ENCODE data around the gene PFN3.

Gene PFN3

DNA sequence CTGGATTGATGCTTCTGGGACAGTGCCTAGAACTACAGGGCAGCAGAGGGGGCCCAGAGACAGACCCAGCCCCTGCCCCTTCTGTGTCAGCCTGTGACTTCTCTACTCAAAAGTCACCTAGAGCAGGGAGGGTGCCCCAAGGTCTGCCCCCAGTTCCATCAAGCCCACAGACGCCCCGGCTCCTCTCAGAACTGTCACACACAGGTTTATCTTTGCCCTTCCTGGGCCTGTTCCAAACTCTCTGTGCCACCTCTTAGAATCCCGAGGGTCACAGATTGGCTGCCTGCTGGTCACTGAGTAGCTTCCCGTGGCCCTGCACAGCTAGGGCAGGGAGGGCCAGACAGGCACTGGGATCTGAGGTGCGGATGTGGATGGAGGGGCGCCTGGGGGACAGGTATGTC, 41.0 kb downstream of the PFN3 start:
- DNase-seq: no peak

DNA sequence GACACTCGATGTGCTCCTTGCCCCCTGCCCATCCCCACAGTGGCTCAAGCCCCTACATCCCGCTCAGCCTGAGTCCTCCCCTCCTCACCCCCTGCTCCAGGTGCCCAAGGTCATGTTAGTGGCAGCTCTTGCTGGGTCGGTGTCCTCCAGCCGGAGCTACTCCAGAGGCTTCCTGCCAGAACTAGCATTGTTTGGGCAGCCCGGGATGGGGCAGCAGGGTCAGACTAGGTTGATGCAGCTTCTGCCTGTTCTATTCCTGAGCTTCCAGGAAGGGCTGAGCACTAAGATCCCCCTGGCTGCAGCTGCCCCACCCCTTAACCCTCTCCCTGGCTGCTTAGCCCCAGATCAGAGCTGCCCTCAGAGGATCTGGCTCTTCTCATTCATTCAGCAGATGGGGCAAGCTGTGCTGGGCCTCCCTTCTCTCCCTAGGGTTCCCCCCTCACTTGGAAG, 42.1 kb downstream of the PFN3 start:
- no peak for DNase-seq

DNA sequence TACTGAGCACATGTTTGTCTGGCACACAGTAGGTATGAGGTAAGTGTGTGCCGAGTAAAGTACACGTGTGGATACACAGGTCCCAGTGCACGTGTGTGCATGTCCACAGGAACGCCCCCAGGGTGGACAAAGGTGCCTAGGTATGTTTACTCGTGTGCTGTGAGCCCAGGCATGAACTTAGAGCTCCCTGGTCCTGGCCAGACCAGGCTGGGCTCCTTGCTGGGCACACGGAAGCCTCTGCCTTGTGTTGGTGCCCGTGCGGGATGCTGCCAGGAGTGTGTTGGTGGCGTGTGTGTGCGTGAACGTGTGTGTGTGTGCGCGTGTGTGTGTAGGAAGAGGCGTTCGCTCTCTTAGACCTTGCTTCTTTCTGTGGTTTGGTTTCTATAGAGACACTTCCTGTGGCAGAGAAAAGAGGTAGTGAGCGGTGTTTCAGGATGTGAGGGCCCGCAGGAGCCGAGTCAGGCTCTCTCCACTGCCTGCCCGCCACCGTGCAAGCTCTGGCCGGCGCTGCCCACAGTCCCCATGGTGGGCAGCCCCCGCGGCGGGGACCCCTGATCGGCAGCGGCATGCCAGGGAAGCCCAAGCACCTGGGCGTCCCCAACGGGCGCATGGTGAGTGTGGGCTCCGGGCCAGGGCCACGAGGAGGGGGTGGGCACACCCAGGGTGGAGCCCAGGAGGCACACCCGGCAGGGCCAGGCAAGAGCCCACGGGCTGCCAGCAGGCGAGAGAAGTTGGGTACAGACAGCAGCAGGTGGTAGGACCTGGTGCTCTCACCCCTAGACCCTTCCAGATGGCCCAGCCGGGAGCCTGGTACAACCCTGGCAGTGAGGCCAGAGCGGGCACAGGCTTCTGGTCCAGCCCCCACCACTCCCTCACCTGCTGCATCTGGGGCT, 42.8 kb downstream of the PFN3 start, which contains the start of gene RGS14:
Gene RGS14, plus strand, starts transcription at position 466 of the 893 bp plus-strand sequence. Its CDS starts 101 bp downstream, at position 567.
- peak; percentile 91 for DNase-seq

DNA sequence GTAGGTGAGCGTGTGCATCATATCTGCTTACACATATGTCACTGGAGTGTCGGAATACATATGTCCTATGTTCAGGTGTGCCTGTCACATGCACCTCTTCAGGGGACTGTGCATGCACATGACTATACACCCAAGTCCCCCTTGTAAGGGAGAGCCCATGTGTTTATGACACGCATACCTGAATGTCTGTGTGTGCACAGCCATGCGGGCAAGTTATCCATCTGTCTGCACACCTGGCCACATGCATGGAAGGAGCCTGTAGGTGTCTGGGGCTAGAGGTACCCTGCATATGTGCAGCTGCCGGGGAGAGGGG, 43.4 kb downstream of the PFN3 start:
- DNase-seq: no peak

DNA sequence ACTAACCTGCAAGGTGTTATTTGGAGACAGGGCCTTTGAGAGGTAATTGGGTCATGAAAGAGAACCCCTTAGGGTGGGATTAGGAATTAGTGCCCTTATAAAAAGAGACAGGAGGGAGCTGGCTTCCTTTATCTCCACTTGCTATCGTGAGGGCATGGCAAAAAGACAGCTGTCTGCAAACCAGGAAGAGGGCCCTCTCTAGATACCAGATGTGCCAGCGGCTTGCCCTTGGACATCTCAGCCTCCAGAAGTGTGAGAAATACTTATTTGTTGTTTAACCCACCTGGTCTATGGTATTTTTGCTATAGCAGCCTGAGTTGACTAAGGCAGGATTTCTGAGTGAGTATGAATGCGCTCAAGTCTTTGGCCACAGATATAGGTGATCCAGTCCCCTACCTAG, 43.7 kb downstream of the PFN3 start:
- no peak for DNase-seq

DNA sequence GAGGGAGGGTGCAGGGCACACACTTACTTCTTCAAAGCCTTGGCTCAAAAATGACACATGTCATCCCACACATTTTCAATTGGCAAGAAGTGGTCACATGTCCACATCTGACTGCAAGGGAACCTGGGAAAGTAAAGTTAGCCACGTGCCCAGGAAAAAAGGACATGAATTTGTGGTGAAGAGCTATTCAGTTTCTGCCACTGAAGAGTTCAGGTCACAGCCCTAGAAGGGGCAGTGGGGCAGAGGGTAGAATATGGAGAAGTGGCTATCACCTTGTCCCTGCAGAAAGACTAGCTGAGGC, 44.6 kb downstream of the PFN3 start:
- DNase-seq: no peak

DNA sequence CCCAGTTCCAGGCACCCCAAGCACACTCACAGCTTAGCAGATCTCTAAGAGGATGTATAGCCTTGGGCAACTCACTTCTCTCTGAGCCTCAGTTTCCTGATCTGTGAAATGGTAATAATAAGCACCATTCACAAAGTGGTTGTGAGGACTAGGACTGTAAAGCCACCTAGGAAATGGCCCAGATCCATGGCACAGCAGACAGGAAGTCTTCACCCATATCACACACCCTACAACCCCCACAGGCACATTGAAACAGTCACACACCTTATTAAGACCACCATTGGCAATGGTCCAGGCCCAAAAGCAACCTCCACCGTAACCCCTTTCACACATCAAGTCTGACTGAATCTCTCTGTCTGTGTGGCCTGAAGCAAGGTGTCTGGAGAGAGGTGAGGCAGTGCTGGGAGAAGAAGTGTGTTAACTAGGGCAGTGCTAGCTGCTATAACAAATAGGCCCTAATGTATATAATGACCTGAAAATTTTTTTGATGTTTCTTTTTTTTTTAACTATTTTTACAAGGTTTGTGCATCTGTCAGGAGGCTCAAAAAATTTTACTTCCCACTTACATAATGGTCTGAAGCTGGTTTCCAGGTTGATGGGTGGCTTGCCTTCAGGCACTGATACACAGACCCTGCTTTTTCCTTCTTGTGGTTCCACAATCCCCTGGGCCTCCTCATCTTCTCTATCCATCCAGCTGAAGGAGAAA, 45.1 kb downstream of the PFN3 start:
- no peak for DNase-seq

DNA sequence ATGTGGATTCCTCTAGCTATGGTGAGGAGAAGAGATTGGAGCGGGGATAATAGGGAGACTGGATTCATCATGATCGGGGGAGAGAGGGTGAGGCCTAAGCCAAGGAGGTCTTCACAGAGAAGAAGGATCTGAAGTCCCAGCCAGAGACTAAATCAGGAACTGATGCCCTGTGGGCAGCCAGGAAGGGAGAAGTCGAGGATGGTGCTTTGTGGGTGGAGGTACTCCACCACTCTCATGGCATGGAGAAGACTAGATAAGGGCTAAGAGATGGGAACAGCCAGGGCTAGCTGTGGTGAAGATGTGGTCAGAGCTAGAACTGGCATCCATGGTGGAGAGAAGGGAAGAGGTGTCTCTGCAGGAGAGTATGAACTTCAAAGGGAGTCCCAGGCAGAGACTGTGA, 45.8 kb downstream of the PFN3 start:
- DNase-seq: no peak

DNA sequence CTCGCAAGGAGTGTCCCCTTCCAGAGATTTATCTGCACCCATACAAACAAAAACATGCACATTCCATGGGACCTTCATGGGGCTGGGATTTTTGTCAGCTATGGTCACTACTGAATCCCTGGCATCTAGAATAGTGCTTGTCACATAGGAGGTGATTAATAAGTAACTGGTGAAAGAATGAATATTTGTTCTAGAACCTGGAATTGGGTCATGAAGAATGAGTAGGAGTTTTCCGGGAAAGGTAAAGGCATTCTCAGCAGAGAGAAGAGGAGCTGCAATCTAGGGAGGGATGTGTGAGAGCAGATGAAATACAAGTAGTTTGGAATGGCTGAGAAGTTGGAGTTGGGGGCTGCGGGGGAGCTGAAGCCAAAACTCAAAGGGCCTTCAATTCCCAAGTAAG, 46.2 kb downstream of the PFN3 start:
- no peak for DNase-seq

DNA sequence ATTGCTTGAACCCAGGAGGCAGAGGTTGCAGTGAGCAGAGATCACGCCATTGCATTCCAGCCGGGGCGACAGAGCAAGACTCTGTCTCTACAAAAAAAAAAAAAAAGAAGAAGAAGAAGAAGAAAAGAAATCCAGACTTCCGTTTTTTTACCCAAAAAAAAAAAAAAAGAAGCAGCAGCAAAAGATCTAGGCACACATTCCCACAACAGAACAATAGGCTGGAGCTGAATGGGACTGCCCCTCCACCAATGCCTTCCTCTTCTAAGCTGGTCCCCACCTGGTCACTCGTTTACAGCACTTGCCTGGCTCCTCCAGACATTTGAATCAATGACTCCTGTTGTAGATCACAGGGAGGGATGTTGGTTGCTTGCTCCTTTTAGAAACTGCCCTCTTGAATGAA, 47.4 kb downstream of the PFN3 start:
- no peak for DNase-seq

DNA sequence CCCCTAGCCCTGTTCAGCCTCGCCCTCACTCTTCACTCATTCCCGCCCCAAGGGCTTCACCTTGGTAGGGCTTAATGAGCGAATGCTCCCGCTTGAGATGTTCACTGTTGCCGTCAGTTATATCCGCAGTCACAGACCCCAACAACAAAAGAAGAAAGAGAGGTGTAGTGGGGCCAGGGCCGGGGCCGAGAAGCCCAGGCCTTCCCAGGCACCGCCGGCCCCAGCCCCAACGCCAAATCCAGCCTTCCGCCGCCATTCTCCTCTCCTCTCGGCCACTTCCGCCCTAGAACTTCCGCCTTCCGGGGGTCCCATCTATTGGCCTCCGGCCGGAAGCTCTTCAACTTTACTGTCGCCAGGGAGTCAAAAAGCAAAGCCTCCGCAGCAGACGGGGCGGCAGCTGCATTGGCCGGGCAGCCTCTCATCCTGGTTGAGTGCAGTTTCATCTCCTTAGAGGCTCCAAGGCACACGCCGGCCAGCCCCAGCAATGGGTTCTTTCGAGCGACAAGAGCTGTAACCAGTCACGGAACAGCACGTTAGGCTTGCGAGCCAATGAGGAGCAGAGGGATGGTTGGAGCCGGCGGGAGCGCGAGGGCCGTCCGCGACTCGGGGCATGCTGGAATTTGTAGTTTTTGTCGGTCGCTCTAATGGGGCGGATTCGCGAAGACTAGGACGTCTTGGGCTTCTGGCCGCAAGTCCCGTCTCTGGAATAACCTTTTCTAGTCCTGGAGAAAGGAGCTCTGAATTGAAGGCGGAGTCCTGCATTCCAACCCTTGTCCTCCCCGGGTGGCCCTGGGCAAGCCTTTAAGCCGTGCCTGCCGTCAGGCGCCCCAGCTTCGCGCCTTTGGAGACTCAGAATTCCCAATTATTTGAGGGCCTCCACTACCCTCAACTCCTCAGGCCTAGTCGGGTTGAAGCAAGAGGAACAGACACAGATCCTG, 48.8 kb downstream of the PFN3 start, which contains the start of gene LMAN2:
Gene LMAN2, minus strand, starts transcription at position 277 of the 938 bp plus-strand sequence. Its CDS starts 21 bp downstream, at position 256.
- DNase-seq: peak; percentile 96

DNA sequence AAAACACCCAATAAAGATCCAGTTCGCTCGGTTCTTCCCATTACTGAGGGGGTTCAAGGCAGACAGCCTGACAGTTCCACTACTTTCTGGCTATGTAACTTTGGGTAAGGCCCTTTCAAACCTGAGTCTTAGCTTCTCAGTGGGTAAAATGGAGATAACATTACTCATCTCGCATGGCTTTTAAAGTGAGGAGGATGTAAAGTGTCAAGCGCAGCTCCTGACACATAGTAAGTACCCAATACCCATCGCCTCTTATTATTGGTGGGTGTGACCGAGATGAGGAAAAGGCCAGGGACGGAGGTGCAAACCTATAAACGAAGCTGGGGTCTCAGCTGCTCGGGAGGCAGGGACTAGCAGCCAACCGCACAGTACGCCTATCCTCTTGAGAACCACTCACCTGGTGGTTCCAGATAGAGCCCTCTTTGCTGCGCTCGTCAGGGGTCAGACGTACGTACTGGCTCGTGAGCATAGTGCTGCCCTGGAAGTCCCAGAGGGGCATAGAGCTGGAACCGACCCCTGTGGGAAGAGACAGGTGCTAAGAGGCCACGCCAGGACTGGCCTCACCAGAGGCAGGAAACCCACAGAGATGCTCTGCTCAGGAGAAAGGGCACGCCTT, 49.6 kb downstream of the PFN3 start:
- no peak for DNase-seq

All from activated CD4-positive, alpha-beta T cell treated with anti-CD3 and anti-CD28 coated beads, Interleukin-2, Interleukin-6, amounts not matched to agents 100 ng/mL and 50 ng/mL, durations not matched to agents 16 hours and 8 hours (primary cell).